ENCODE data around the gene RPL35.

RPL35 gene

DNA sequence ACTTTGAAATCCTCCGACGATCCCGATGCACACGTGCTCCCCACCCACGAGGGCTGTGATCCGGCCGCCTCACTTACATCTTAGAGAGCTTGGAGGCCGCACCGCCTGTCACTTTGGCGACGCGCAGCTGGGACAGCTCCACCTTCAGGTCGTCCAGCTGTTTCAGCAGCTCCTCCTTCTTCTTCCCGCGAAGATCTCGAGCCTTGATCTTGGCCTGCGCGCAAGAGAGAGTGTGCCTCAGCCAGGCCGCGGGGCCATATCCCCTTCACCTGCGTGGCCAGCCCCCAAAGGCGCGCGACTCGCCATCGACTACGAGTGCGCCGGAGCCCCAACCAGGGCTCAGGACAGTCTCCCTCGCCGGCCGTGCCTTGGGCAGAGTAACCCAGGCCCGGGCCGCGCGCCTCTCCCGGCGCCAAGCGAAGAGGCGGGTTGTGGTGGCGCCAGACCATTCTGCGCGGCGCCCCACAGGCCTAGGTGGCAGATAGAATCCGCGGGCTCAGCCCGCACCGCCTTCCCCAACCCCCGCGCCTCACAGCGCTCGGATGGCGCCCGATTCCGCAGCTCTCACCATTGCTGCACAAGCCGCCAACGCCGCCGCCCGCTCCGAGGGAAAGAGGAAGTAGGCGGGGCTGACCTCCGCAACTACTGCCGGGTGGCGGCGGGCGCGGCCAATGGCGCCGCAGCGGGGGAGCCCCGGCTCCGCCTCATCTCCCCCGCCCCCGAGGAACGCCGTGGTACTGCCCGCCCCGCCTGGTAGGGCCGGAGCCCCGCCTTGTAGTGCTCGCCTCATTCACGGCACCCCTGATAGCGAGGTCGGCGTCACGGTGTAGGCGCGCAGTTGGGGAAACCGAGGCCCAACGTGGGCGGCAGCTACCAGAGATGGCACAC, at the start of gene RPL35, which contains the start of gene ARPC5L:
Gene RPL35, minus strand, starts transcription at position 616 of the 888 bp plus-strand sequence. Its CDS starts 45 bp downstream, at position 571.
Gene ARPC5L, plus strand, starts transcription at position 789 of the 888 bp plus-strand sequence. CDS start 7,161 bp downstream, outside the sequence.
- DNase-seq = peak; percentile 93

DNA sequence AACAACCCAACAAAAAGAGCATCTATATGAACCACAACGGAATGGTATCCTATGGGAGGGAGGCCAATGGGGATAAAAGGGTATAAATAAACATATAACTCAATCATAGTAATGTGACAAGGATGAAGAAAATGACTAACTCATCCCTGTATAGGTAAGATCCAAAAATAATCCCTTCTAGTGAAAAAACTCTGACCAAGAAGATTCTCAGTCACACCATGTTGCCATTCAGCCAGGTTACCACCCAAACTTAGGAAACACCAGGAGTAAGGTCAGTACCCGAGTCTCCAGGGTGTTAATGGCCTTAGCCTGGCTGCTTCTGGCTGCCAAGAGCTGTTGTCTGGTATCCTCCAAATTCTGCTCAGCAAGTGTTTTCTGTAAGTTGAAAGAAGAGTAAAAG, 46.3 kb upstream of the RPL35 start:
- DNase-seq = no peak

DNA sequence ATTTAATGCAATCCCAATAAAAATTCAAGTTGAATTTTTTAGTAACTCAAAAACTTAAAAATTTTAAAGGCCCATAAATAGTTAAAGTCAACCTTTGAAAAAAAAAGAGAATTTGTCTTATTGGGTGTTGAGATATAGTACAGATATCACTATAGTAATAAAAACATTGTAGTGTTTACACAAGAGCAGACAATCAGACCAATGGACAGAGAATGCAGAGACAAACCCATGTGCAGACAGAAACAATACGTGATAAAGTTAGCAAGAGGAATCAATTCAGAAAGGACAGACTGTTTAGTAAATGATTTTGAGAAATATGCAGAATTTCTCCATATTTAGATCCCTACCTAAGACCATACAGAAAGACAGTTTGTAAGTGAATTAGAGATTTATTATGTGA, 45.2 kb upstream of the RPL35 start:
- DNase-seq = no peak

DNA sequence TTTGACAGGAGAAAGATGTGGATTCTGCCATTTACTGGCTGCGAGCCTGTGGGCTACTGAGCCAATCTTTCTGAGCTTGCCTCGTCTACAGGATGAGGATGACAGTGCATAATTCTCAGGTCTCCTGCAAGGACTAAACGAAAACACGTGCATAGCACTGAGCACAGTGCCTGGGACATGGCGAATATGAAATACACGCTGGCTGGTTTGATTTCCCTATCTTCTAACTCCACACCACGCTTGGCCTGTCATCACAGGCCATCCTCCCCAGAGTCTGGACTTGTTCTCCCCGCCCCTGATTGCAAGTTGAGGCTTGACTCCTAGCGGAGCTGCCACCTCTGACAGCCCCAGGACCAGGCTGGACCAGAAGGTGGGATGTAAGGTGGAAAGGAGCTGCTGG, 38.1 kb upstream of the RPL35 start:
- no peak for DNase-seq

DNA sequence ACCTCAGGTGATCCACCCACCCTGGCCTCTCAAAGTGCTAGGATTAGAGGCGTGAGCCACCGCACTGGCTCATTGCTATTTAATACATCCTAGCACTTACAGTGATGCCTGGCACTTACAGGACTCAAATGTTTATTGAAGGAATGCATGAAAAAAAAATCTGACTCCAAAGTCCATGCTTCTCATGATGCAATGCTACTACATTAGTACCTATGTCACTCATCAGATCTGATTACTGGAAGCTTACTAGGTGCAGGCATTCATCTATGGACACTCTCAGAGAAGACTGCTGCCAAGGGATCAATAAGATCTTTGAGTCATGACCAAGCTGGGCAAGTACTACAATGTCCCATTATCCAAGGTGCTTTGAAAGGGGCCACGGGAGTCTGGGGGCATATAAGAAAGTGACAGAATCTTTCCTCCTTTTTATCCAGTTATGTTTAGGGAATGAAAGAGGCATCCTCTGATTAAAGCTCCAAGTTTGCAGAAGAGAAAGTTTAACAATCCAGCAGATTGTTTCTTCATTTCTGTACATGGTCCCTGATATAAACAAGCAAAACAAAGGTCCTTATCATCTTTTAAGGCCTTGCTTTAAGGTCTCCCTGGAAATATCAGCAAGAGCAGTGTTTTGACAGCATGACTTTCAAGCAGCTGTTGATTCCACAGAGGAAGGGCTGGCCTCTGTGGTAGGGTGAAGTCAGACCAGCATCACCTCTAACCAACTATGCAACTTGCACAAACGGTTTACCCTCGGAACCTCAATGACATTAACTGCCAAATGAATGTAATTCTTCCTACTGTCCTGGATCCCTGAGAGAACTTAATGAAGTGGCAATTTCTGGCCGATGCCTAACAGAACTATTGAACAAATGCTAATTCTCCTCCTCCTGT, 36.1 kb upstream of the RPL35 start:
- no peak for DNase-seq

DNA sequence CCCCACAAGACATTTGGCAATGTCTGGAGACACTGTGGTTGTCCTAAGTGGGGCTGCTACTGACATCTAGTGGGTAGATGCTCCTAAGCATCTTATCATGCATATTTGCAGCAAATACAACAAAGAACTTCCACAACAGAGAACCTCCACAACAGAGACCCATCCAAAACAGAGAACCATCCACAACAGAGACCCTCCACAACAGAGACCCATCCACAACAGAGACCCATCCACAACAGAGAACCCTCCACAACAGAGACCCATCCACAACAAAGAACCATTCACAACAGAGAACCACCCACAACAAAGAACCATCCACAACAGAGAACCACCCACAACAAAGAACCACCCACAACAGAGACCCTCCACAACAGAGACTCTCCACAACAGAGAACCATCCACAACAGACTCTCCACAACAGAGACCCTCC, 33.0 kb upstream of the RPL35 start:
- DNase-seq = no peak

DNA sequence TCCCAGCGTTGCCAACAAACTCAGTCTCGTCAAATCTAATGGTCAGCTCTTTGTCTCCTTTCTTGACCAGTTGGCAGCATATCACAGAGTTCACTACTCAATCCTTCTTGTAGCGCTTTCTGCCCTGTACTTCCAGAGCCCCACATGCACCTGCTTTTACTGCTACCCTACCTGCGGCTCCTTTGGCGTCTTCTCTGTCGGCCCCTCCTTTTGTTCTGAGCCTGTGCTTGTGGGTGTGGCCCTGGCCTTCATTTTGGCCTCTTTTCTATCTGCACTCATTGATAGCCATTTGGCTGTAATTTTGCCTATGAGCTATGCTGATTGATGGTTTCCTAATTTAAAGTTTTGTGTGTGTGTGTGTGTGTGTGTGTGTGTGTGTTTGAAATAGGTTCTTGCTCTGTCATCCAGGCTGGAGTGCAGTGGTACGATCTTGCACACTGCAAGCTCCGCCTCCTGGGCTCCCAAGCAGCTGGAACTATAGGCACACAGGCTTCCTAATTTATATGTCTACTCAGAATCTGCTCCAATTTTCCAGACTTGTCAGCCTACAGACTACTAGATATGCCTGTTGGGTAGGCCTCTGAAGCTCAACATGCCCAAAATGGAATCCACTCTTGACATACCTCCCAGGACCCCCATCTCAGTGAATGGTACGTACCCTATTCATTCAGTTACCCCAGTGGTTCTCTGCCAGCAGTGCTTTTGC, 32.4 kb upstream of the RPL35 start:
- DNase-seq = no peak

DNA sequence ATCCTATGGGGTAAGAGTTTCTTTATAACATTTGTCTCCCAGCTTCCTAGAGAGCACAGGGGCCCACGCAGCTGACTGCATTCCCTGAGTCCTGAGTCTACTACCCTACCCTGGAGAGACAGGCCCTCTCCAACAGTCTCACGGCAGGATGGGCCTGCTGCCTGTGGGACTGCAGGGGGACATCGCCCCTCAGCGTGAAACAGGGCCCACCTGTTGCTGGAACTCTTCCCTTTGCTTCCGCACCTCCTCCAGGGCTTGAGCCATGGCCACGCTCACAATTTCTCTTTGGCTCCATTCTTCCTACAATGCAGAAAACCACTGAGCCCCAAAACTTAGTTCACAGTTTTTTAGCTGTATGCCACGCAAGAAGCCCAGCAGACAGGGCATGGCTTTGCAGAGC, 28.4 kb upstream of the RPL35 start:
- no peak for DNase-seq

DNA sequence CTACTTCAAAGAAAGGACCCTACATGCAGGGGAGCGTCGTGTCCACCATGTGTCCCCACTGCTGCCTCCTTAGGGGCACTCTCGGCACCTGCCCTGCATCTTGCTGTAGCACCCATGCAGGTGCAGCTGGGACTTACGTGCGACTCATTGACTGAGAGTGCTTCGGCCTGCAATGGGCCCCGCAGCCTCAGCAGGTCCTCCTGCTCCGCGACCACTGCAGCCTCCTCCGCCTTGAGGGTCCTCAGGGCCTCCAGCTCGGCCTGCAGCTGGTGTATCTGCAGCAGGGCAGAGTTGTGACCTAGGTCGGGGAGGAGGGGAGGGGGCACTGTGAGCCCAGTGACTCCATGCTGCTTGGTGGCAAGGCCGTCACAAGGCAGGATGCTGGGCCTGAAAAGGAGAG, 27.2 kb upstream of the RPL35 start:
- no peak for DNase-seq

DNA sequence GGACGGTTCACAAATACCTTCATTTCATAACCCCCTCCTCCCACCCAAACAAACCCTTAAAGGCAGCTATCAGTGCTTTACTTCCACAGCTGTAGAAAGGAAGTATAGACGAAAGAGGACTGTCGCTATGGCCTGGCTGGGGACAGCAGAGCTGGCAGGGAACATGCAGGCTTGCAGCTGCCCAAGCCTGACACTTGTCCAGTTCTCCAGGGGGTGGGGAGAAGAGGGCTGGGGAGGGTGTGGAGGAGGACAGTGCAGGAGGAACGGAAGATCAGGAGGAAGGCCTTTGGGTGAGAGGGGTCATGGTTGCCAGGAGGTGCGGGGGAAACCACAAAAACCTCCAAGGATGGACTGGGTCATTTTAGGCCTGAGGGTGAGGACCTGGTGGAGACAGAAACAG, 26.1 kb upstream of the RPL35 start:
- DNase-seq = no peak

DNA sequence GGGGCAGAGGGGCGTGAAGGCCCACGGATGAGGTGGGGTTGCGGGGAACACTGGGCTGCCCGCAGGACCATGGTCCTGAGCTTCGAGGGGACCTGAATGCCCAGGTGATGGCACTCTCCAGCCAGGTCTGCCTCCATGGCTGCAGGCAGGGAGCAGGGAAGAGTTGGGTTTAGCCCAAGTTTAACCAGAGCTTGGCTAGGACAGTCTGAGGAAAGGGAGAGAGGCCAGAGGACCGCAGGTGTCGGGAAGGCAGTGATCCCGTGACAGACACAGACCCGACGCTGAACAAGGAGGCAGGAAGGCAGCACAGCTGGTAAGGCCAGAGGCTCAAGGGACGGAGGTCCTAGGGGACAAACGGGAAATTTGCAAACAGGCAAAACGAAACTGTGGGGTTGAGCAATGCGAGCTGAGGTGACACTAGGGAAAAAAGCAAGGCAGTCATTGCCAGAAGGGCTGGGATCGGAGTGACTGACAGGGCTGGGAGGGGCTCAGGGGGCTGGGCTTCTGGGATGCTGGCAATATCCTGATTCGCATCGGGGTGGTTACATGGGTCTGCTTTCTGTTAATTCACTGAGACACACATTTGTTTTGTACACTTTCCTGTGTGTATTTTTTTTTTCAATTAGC, 25.2 kb upstream of the RPL35 start:
- no peak for DNase-seq

DNA sequence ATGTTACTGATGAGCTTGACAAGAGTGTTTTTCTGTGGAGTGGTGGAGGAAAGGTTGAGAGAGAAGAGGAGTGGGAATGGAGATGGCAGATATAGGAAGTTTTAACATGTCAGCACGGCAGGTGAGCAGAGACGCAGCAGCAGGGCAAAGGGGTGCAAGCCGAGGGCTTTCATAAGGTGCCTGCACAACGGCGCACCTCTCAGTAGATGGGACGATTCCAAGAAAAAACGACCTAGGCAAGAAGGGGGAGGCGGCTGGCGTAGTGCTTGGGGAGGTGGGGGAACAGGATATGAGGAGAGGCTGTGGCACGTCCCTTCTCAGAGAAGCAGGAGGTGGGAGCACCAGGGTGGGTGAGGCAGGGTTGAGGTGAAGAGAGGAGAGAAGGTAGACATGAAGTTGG, 24.7 kb upstream of the RPL35 start:
- DNase-seq = no peak

DNA sequence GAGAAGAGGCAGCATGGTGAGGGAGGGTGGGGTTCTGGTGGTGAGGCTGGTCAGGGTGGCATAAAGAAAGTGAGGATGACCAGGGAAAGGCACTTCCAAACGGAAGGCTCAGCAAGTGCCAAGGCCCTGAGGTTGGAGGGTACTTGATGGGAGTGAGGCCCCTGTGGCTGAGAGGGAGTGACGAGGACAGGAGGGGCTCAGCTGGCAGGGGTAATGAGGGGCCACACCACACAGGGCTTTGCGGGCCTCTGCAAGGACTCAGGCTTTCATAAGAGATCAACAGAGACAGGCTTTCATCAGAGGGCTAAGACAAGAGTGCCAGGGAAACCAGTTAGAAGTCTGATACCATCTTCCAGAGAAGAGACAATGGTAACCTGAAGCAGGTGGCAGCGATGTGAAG, 23.8 kb upstream of the RPL35 start:
- no peak for DNase-seq

DNA sequence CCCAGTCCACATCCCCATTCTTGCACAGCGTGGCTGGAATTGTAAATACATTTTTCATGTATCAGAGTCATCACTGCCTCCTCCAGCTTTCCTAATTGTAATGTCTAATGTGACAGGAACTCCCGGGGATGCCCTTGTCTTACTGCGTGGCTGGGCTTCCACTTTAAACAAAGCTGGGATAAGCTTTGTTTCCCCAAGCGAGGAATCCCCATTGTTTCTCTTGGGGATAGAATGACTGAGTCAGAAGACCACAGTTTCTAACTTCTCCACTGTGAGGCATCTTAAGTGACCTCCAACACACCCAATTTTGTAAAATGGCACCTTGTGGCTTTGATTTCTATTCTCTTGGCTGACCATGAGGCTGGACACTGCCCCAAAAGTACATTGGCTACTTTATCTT, 22.6 kb upstream of the RPL35 start:
- DNase-seq = no peak

DNA sequence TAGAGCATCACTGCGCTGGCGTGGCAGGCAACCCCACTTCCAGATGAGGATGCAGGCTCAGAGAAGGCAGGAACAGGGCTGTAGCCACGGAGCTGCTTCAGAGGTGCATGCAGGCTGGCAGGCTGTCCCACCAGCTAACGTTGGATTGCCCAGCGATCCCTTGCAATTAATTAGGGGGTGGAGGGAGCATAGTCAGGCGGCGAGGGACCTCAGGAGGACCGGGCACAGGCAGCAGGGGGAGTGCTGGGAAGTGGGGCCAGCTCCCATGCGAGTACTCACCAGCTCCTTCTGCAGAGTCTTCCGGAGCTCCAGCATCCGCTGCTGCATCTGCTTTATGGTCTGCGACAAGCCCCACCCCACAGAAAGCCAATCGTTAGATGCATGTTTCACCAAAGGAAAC, 20.5 kb upstream of the RPL35 start:
- no peak for DNase-seq

DNA sequence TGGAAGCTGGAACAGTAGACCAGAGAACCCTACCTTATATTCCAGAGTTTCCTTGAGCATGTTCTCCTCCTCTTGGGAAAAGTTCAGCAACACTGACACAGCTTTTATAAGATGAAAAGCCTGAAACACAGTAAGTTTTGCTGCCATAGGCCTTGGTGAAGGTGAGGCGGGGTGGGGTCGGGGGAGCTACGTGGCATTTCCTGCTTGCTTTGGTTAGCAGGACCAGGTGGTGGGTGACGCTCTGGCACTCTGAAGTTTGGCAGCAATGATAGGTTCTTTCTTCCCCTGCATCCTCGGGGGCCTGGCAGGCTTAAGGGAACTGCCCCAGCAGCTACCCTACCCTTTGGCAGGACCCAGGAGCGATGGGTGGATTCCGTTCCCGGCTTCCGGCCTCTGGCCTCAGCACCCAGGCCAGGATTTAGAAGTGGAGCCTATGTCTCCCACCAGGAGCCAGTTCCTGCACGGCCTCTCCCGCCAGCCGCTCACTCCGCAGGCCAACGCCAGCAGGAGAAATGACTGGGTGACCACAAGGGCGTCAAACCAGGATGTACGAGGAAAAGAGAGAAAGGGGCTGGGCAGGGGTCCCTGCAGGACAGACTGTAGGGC, 19.5 kb upstream of the RPL35 start:
- DNase-seq = no peak

DNA sequence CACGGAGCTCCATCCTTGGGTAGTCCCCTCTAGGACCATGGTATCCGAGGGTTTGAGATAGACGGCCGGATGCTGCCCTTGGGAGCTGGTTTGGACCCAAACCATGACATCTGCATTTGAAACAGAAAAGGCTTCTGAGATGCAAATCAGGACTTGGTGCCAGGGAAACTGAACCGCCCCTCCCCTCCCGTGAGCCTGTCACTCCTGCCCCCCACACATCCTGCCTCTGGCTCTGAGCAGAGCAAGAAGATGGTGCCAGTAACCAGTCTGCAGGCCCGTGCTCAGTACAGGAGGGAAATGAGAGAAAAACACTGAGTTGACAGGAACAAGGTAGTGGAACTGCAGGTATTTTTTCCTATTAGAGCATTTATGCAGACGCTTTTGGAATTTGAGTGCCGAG, 18.7 kb upstream of the RPL35 start:
- no peak for DNase-seq

DNA sequence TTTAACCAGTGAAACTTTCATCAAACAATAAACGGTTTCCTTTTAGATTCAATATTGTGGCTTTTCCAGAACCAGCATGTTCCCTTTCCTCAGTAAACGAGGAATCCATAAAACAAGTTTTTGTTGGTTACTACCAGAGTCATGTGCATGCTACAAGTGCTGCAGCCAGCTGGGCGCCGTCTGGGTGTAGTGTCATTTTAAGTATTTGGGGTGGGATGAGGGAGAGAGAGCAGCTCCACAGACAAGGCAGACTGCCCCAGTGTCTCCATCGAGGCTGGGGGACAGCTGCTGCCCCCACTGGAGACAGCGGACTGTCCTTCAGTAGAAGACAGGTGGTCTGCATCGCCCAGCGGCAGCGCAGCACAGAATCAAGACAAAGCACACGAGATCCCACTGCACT, 17.5 kb upstream of the RPL35 start:
- no peak for DNase-seq

DNA sequence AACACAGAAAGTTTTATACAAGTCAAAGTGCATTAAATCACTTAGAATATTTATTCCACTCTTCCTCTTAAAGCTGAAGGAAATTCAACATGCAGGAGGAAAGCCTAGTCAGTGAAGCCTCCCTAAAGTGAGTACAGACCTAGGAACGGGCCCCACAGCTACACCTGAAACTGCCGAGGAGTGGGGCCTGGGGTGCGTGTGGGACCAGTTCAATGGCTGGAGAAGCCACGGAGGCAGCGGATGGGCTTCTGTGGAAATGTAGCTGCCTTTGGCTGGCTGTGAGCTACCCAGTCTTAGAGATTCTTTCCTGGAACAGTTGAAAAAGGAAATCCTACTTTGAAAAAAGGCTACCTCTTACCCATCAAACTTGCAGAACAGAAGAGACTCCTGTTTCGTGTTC, 16.8 kb upstream of the RPL35 start:
- DNase-seq = no peak

DNA sequence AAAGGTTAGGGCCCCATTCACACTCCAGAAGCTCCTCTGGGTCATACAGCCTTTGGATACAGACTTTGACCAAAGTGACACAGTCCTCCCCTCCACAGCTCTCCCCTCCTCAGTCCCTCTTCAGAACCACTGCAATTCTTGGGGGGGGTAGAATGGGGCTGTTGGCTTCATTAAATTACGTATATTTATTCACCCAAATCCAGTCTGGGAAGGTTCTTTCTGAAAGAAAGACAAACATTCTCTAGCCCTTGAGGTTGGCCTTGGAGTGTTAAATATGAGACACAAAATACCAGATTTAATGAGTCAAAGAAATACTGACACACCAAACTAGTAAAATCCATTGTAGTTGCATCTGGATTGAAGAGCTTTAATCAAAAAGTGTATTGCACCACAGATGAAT, 16.3 kb upstream of the RPL35 start:
- no peak for DNase-seq

DNA sequence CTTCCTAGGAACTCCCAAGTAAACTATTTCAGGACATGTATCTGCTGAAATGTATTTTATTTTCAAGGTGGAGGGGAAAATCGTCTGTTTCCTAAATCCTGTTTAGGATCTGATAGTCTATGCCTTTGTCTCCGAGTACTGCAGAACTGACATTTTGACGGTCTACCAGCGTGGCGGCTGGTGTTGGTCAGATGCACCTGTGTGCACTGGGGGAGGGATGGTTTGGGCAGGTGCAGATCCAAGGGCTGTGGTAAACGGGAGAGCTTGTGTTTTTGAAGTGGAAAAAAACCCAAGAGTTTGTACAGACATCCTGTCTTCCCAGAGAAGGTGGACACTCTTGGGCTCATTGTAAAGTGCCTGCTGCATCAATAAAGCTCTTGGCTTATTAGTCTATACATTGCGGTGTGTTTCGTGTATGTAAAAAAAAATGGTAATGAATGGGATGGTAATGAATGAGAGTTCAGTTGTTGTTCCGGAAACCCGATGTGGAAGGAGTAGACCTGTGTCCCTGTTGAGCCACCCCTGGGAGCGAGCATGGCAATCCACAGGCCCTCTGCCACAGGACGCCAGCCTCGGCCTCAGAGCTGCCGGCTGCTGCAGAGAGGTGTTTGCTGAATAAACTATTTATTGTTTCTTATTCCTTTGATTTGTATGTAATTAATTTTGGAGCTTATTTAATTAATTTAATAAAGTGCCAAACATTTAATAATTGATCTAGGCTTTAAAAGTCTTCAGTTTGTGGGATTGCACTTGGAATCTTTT, 15.4 kb upstream of the RPL35 start:
- DNase-seq = no peak

DNA sequence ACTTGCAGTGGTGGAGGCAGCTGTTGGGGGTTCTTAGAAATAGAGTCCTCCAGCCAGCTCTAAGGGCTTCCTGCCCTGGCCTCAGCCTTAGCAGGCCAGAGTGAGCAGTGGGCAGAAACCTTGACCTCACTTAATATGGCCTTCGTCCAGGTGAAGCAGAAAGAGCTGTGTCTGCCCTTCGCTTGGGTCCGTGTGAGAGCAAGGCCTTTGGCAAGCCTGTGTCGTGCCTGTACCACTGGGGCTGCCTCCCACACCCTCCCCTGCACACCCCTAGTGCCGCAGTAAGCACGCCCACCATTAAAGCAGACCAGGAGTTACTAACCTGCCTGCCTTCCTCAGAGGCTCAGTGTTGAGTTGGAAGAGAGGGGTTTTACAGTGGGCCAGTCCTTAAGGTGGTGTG, 13.7 kb upstream of the RPL35 start:
- no peak for DNase-seq

All from NCI-H1092 treated with DMSO at 0.1 percent for 48 hours (cell line).